Parathyroid adenoma (tissue), 2 donors: ENCODE measurements around the gene DTD1.

Experiments
- H2AFZ ChIP-seq: fragments of 300-600 bp; sonication (generic); one replicate; pipeline ENCODE4 v1.7.0; 2017; ENCODE audit warnings: antibody characterized with exemption, mild to moderate bottlenecking
- H3K27ac ChIP-seq: fragments of 300-600 bp; sonication (generic); one replicate; pipeline ENCODE4 v1.7.0; 2017
- H3K27me3 ChIP-seq: fragments of 300-600 bp; sonication (generic); one replicate; pipeline ENCODE4 v1.7.0; 2017; ENCODE audit warnings: low read length; ENCODE audit not compliant: control insufficient read depth, insufficient read depth
- H3K36me3 ChIP-seq: fragments of 300-600 bp; sonication (generic); one replicate; pipeline ENCODE4 v1.7.0; 2017; ENCODE audit warnings: low read length; ENCODE audit not compliant: control insufficient read depth, insufficient read depth
- H3K4me1 ChIP-seq: fragments of 300-600 bp; sonication (generic); one replicate; pipeline ENCODE4 v1.7.0; 2017; ENCODE audit warnings: control low read depth
- H3K4me2 ChIP-seq: fragments of 300-600 bp; sonication (generic); one replicate; pipeline ENCODE4 v1.7.0; 2017; ENCODE audit warnings: low read length
- H3K4me3 ChIP-seq: fragments of 300-600 bp; sonication (generic); one replicate; pipeline ENCODE4 v1.7.0; 2017; ENCODE audit warnings: low read depth, low read length
- H3K79me2 ChIP-seq: fragments of 300-600 bp; sonication (generic); one replicate; pipeline ENCODE4 v1.7.0; 2017; ENCODE audit warnings: control low read depth
- H3K9ac ChIP-seq: fragments of 300-600 bp; sonication (generic); one replicate; pipeline ENCODE4 v1.7.0; 2017; ENCODE audit warnings: mild to moderate bottlenecking
- H3K9me3 ChIP-seq: fragments of 300-600 bp; sonication (generic); one replicate; pipeline ENCODE4 v1.7.0; 2017; ENCODE audit warnings: low read length; ENCODE audit not compliant: control insufficient read depth
- TF ChIP-seq, protein P1 (sequence below): fragments of 300-600 bp; sonication (generic); IDR thresholded peaks from one replicate; pipeline ENCODE4 v1.7.0; 2017; ENCODE audit warnings: antibody characterized with exemption, mild to moderate bottlenecking
- donor health status: primary hyperparathyroidism.

Gene DTD1

GRCh38 chr20:18719426-18719825 lies 131.6 kb downstream of the DTD1 start:
- H3K27ac ChIP-seq: no peak overlapping the region
- no peaks in the 10 kb centered on the region for H3K27me3 ChIP-seq
- peaks cover 2% of the 10 kb centered on the region for H3K79me2 ChIP-seq
- H3K4me1 ChIP-seq: no peaks in the 10 kb centered on the region
- no peak overlapping the region for H3K4me3 ChIP-seq
- H2AFZ ChIP-seq: no peak overlapping the region
- no peak overlapping the region for H3K9ac ChIP-seq
- no peaks in the 10 kb centered on the region for H3K36me3 ChIP-seq
- H3K4me2 ChIP-seq: no peak overlapping the region
- TF ChIP-seq, protein P1, sequence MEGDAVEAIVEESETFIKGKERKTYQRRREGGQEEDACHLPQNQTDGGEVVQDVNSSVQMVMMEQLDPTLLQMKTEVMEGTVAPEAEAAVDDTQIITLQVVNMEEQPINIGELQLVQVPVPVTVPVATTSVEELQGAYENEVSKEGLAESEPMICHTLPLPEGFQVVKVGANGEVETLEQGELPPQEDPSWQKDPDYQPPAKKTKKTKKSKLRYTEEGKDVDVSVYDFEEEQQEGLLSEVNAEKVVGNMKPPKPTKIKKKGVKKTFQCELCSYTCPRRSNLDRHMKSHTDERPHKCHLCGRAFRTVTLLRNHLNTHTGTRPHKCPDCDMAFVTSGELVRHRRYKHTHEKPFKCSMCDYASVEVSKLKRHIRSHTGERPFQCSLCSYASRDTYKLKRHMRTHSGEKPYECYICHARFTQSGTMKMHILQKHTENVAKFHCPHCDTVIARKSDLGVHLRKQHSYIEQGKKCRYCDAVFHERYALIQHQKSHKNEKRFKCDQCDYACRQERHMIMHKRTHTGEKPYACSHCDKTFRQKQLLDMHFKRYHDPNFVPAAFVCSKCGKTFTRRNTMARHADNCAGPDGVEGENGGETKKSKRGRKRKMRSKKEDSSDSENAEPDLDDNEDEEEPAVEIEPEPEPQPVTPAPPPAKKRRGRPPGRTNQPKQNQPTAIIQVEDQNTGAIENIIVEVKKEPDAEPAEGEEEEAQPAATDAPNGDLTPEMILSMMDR: no peak
- no peaks in the 10 kb centered on the region for H3K9me3 ChIP-seq

DNA sequence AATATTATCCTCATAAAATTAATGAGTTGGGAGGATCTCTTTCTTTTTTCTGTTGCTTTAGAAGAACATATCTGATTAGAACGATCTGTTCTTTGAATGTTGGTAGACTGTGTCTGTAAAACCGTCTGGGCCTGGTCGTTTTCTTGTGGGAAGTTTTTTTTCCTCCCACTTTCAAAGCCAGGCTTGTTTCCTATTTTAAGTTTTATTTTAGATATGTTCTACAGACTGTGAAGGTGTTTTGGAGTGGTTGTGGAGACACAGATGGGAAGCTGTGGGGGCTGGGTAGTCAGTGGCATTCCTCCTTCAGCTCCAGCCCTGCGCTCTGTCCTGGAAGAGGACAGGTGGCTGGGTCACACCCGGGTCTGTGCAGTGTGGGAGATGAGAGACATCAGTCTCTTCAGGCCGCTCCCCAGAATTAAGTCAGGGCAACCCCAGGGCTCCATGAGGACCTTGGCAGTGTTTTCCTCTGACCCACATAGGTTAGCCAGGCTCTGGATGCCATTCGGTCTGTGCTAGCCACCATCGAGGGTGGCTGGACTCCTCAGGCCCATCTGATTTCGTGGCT lies 133.8 kb downstream of the DTD1 start:
- H3K9ac ChIP-seq: no peak overlapping the region
- H3K79me2 ChIP-seq: peaks cover 2% of the 10 kb centered on the region
- H3K4me3 ChIP-seq: no peak overlapping the region
- no peak overlapping the region for H2AFZ ChIP-seq
- H3K4me2 ChIP-seq: no peak overlapping the region
- no peaks in the 10 kb centered on the region for H3K9me3 ChIP-seq
- H3K36me3 ChIP-seq: no peaks in the 10 kb centered on the region
- H3K27ac ChIP-seq: no peak overlapping the region
- no peaks in the 10 kb centered on the region for H3K27me3 ChIP-seq
- TF ChIP-seq, protein P1: no peak
- H3K4me1 ChIP-seq: no peaks in the 10 kb centered on the region

GRCh38 chr20:18722371-18722770 lies 134.5 kb downstream of the DTD1 start:
- H3K4me3 ChIP-seq: no peak overlapping the region
- no peaks in the 10 kb centered on the region for H3K27me3 ChIP-seq
- H3K9ac ChIP-seq: no peak overlapping the region
- no peak overlapping the region for H3K4me2 ChIP-seq
- H3K36me3 ChIP-seq: no peaks in the 10 kb centered on the region
- H2AFZ ChIP-seq: no peak overlapping the region
- no peak overlapping the region for H3K27ac ChIP-seq
- no peaks in the 10 kb centered on the region for H3K9me3 ChIP-seq
- TF ChIP-seq, protein P1: no peak
- H3K79me2 ChIP-seq: peaks cover 2% of the 10 kb centered on the region
- H3K4me1 ChIP-seq: no peaks in the 10 kb centered on the region

GRCh38 chr20:18724077-18724476 lies 136.2 kb downstream of the DTD1 start:
- Histone ChIP-seq H3K27me3 (no peaks in the 10 kb centered on the region), H3K4me1 (no peaks in the 10 kb centered on the region), H3K9ac (no peak overlapping the region), H3K27ac (no peak overlapping the region), H2AFZ (no peak overlapping the region), H3K4me3 (no peak overlapping the region), H3K79me2 (peaks cover 2% of the 10 kb centered on the region), H3K4me2 (no peak overlapping the region), H3K36me3 (no peaks in the 10 kb centered on the region), H3K9me3 (no peaks in the 10 kb centered on the region)
- TF ChIP-seq, protein P1: no peak

GRCh38 chr20:18724788-18725464 lies 137.1 kb downstream of the DTD1 start:
- Histone ChIP-seq H3K36me3 (no peaks in the 10 kb centered on the region), H3K9ac (no peak overlapping the region), H3K27ac (no peak overlapping the region), H3K9me3 (no peaks in the 10 kb centered on the region), H2AFZ (no peak overlapping the region), H3K4me2 (no peak overlapping the region), H3K4me3 (no peak overlapping the region), H3K27me3 (no peaks in the 10 kb centered on the region), H3K79me2 (peaks cover 2% of the 10 kb centered on the region), H3K4me1 (no peaks in the 10 kb centered on the region)
- TF ChIP-seq, protein P1: no peak
